NCI-H460 (cell line): ENCODE data around the gene IGF2BP3. TPM values are rescaled to one million over a fixed set of nuclear protein-coding genes. Genes with fewer than 3 reads are reported as not detected.
"Not testable (repeated sequence)": the region's sequence is repeated elsewhere in the genome, so short reads cannot be mapped to it uniquely, and the experiment has no call there.

Experiments
- DNase-seq: peaks from one replicate; pipeline ENCODE4 v3.0.0-alpha.2; 2016; ENCODE audit warnings: low read depth; ENCODE audit errors: extremely low read depth
- total RNA-seq: library from RNA; depleted of rRNA; stranded (reverse); fragments of >200 nt; shearing (Covaris generic); gene quantifications from 2 replicates; pipeline ENCODE4 v1.2.3, GENCODE V29; 2014

Gene IGF2BP3
- total RNA-seq, 1 experiment from 2014 or later: 78.9 TPM

DNA sequence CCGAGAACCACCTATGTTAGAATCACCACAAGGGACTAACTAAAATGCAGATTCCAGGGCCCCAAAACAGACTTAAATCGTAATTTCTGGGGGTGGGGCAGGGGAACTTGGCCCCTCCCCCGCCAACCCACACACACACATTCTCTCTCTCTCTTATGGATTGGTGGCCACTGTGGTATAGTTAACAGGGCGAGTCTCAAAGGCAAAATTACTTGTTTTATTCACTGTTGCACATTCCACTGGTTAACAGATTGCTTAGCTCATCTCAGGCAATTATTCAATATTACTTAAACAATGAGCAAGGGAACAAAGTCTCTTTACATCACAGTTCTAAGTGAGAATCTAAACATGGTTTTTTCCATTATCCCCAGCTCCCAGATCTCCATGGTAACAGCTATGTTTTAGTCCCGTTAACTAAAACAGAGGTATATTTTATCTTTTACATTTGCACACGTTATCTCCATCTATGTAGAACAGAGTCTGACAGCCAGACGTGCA lies 38.5 kb downstream of the IGF2BP3 start:
- no peak for DNase-seq

DNA sequence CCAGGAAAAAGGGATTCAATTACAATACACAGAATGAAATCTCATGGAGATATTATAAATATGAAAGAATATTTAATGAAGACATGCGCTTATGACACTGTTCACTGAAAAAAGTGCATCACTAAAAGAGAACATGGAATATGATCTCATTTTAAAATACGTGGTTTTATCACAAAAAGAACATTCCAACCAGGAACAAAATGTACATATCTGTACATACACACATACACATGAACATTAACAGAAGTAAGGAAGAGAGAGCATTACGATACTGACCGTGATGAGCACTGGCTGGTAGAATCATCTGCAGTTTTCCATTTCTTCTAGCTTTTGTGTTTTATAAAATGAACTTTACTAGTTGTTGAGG lies 39.4 kb downstream of the IGF2BP3 start:
- DNase-seq: no peak

DNA sequence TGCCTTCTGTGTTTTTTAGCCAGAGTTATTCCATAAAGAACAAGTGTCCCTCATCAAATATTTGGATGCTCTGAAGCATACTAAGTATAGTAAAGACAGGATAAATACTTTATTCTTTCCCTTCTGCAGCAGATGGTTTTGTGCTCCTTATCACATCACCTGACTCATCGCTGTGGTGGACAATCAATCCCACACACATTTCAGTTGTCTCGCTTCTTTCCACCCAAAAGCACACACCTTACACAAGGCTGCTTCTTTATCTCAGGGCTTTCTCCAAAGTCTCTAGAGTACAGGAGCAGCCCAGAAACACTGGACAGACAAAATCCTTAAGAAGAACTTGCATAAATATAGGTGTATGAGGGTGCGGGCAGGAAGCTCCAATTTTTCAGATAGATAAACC lies 43.4 kb downstream of the IGF2BP3 start:
- no peak for DNase-seq

DNA sequence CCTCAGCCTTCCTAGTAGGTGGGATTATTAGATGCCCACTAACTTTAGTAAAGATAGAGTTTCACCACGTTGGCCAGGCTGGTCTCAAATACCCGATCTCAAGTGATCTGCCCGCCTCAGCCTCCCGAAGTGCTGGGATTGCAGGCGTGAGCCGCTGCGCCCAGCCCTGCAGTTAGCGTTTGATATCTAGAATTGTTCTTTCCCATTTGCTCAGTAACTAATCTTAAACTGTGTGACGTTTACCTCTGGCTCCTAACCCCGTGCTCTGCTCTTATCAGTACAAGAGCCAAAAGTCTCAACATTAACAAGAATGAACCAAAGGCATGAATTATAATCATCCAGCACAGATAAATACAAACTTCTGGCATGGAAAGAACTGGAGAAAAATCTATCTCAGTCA lies 47.4 kb downstream of the IGF2BP3 start:
- DNase-seq: no peak

DNA sequence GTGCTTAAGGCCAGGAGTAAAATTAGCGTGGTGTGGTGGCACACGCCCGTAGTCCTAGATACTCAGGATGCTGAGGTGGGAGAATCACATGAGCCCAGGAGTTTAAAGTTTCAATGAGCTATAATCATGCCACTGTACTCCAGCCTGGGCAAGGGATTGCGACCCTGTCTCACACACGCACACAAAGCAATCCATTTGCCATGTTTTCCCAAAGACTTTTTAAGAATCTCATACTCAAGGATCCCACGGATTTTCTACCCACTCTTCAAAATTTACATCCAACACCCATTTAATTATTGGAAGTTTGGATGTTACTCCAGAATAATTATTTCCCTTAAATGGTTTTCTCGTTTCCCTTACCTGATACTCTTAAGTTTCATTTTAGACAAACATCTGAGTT lies 47.9 kb downstream of the IGF2BP3 start:
- DNase-seq: no peak

DNA sequence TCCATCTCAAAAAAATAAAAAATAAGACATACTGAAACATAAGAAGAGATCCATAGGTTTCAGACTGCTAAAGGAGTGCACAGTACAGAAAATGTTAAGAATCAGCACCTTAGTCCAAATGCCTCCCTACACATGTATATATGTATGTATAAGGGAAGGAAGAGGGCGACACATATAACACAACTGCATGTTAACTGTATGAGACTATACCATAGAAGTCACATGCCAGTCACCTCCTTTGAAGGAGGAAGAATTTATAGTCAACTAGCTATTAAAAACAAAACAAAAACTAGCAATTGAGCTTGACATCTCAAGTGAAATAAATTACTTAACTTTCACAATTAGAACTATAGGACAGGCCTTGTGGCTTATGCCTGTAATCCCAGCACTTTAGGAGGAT lies 50.4 kb downstream of the IGF2BP3 start:
- no peak for DNase-seq

DNA sequence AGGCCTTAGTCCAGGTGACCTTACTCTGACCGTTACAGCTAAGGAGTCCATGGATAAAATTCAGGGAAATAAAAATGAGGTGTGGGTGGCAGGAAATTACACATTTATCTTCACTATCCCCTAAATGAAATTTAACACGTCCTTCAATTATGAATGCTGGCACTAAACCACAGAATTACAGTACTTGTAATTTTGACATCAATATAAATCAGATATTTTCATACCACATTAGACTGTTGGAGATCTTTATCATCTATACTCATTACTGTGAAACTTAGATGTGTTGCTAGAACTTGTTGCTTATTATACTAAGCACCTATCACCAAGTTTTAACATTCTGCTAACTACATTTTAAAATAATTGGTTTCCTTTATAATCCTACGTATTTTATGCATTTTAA lies 51.1 kb downstream of the IGF2BP3 start:
- no peak for DNase-seq

DNA sequence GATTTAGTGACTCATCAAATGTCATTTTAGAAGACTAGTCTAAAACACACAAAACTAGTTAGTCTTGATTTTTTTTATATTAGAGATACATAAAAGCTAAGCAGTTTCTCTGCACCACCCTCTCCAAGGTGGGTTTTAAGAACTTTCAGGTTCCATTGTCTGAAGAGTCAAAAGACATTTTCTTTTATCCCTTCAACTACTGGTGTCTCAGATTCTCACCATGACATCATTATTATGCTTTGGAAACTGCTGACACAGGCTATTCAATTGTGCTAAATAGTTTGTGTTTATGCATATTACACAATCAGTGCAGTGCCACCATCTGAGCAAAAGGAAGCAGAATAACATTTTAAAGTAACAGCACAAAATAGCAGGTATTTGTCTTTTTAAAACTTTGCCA lies 52.2 kb downstream of the IGF2BP3 start:
- no peak for DNase-seq

DNA sequence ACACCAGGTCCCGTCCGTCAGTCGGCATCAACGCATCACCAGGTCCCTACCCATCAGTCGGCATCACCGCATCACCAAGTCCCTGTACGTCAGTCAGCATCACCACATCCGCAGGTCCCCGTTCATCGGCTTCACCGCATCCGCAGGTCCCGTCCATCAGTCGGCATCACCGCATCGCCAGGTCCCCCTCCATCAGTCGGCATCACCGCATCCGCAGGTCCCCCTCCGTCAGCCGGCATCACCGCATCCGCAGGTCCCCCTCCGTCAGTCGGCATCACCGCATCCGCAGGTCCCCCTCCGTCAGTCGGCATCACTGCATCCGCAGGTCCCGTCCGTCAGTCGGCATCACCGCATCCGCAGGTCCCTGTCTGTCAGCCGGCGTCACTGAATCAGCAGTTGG lies 55.1 kb downstream of the IGF2BP3 start:
- DNase-seq: no peak

DNA sequence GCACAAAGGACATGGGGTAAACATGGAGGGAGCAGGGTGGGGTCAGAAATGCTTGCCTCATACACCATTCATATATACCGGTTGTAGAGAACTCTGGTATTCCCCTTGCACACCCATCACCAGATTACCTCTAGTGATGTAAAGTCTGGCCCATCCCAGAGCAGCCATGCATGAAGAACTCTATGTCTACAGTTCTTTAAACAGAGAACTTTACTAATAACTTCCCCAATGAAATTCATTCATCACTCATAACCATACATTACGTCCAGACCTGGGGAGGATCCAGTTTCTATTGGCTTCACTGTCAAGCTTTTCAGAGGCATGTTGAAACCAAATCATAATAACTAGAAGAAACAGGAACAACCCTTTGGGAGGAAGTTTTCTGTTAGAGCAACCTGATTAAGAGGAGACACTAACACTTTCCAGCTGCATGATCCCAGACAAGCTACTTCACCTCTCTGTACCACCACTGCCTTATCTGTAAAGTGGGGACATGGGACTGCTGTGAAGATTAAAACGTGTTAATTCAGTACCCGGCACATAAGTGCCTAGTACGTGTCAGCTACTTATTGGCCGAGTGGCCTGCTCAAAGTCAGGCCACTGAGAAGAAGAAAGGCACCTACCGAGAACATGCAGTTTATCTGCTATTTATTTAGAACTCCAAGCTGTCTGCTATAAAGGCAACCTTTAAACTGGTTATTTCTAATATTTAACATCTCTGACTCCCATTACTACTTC lies 59.7 kb downstream of the IGF2BP3 start:
- no peak for DNase-seq

DNA sequence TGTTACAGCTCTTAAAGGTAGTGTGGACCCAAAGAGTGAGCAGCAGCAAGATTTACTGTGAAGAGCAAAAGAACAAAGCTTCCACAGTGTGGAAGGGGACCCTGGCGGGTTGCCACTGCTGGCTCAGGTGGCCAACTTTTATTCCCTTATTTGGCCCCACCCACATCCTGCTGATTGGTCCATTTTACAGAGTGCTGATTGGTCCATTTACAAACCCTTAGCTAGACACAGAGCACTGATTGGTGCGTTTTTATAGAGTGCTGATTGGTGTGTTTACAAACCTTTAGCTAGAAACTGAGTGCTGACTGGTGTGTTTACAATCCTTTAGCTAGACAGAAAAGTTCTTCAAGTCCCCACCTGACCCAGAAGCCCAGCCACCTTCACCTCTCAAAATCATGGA lies 63.7 kb downstream of the IGF2BP3 start:
- DNase-seq: not testable (repeated sequence)

DNA sequence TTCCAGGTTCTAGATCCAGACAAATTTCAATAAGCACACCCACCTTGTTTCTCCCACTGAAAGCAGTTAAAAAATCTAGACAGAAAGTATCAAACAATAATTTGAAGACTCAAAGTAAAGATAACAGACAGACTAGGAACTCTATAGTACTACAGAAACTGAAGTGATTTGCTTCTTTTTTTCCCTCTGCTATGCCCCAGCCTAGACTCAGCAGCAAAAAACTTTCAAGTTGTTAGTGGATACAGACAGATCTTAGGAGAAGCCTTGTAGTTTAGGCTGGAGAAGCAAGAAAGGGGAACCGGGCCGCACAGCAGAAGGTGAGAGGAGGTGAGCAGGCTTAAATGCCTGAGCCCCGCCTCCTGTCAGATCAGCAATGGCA lies 65.1 kb downstream of the IGF2BP3 start:
- DNase-seq: no peak

DNA sequence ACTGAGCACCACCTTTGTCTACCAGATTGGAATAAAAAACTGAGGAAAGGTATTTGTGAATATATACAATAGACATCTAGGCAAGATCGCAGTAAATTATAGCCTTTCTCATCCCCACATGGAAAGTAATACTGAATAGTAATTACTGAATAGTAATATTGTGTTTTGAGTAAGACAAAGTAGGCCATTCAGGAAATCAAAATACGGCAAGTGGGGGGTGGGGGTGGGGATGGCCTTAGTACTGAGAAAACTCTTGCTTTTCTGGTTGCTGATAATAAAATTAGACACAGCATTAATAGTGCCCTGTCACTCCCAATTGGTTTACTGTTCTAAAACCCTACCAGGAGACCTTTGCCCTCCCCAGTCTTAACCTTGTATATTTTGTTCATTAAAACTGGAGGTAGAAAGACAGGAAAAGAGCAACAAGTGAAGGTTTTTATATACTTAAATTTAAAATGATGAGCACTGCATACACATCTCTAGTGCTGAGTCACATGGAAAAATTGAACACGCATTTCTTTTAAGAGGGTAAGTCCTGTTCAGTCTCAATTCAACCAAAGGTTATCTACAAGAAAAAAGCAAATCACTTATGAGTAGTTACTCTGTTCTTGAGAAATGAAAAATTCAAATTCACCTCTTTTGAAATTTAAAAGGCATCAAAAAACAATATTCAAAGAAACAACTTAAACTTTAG lies 65.6 kb downstream of the IGF2BP3 start:
- no peak for DNase-seq

DNA sequence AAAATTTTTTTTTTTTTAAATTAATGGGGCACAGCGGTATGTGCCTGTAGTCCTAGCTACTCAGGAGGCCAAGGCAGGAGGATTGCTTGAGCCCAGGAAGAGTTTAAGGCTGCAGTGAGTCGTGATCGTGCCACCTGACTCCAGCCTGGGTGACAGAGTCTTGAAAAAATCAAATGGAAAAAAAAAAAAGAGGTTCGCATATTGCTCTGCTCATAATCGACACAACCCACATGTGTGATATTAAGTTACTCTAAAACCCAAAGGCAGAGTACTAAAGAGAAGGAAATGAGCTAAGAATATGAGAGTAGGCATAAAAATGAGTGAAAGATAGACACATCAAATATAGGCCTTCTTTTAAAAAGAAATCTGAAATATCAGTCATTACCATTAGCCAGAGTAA lies 66.3 kb downstream of the IGF2BP3 start:
- DNase-seq: no peak

DNA sequence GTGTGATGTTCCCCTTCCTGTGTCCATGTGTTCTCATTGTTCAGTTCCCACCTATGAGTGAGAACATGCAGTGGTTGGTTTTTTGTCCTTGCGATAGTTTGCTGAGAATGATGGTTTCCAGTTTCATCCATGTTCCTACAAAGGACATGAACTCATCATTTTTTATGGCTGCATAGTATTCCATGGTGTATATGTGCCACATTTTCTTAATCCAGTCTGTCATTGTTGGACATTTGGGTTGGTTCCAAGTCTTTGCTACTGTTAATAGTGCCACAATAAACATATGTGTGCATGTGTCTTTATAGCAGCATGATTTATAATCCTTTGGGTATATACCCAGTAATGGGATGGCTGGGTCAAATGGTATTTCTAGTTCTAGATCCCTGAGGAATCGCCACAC lies 72.2 kb downstream of the IGF2BP3 start:
- not testable (repeated sequence) for DNase-seq

DNA sequence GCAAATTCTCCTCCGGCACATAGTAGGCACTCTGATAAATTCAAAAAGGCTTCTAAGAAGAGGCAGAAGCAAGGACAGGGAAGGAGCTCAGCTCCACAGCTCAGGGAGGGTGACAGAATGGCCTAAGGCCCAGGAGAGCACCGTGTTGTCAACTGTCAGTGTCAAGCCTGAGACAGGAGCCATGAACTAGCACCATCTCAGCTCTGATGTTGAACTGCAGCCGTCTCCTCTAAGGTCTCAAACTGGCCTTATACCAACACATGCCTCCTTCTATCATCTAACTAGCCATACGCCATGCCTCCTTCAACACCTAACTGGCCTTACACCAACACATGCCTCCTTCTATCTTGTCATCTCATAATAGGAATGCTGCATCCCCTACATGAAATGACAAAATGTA lies 73.0 kb downstream of the IGF2BP3 start:
- no peak for DNase-seq

DNA sequence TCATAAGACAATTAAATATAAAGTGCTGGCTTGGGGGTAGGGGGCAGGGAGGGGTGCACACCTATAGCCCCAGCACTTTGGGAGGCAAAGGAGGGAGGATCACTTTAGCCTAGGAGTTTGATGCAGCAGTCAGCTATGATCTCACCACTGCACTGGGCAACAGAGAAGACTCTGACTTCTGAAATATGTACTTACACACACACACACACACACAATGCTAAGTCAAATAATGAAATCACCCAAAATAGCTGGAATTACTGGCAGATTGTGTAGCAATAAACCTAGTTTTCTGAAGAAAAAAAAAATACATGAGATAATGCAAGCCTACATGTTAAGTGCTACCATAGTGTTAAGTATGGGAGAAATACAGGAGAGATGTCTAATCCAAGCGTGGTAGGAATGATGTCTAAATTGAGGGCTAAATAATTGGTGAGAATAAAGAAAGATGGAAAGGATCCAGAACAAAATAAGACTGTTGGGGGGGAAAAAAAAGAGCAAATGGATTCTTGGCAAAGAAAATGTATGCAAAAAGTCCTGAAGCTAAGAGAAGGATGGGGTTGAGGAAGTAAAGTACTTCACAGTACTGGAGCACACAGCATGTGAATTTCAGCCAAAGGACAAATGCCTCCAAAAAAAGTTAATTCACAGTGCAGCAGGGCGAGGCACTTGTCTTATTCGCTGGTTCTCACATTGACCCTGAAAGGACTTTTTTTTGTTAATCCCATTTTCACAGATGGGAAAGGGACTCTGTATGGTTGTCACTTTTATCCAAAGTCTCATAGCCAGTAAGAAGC lies 73.9 kb downstream of the IGF2BP3 start:
- DNase-seq: no peak

DNA sequence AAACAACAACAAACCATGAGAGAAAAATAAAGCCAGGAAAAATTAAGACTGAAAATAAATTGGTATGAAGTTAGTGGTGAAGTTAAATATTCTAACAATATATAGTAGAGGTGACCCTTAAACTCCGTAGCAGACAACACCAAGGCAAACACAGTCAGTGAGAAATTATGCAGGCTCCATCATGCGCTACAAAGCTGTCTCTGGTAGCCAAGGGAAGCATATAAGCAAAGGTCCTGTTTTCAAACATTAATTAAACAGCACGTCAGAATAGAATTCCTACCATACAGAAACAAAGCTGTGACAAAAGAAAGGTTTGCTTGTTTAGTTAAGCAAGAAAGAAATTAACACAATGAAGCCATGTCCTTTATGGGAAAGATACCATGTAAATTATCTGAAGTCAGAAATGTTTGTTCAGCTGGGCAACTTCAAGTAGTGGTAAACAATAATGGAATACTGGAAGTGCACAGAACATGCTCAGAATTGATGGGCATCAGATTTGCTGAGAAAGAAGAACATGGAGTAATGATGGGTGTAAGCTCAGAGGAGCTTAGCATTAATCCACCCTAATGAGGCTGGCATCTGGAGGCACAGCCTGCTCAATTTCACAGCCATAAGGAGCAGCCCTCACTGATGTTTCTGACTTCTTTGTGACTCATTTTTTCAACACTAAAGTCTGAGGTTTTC lies 75.7 kb downstream of the IGF2BP3 start:
- no peak for DNase-seq

DNA sequence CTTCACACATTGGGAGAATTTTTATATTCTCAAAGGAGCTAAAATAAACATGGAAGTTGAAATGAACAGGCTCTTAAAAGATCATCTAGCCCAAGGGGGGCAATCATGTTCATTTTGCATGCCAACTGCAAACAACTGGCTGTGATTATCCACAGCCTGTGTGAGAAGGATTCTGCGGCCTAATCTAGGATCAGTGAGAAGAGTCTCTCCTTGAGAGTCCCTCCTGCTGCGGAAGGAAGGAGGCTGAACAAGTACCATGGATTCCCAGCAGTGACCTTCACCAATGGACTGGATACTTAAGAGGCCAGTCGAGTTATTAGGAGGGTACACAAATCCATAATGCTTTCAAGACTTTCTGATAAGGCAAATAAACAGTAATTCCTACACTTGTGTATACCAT lies 76.7 kb downstream of the IGF2BP3 start:
- DNase-seq: no peak

DNA sequence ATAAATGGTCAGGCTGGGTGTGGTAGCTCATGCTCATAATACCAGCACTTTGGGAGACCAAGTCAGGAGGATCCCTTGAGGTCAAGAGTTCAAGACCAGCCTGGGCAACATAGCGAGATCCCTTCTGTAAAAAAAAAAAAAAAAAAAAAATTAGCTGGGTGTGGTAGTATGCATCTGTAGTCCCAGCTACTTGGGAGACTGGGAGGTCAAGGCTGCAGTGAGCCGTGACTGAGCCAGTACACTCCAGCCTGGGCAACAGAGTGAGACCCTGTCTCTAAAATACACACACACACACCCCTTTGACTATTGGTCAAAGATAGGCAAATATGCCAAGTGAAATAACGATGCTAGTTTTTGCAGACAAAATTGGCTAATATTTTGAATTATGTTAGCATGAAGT lies 80.6 kb downstream of the IGF2BP3 start:
- no peak for DNase-seq

DNA sequence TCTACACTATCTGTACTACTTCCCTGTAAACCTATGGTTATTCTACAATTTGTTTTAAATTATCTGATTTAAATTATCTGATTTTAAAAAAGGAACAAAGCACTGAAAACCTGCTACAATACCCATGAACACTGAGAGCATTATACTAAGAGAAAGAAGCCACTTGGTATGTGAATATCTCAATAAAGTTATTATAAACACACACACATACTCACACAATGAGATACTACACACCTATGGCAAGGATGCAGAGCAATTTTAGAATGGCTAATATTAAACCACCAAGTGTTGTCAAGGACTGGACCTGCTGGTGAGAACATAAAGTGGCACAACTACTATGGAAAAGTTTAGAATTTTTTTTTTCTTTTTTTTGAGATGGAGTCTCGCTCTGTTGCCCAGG lies 82.7 kb downstream of the IGF2BP3 start:
- DNase-seq: no peak
